Endothelial cell of umbilical vein (primary cell): ENCODE results near the gene ADGRG1. TPM values are rescaled to one million over a fixed set of nuclear protein-coding genes. Genes with fewer than 3 reads are reported as not detected.

ENCODE experiments used
- BruUV-seq: library from RNA; stranded (reverse); fragments of 400-500 nt; replicated peaks from 2 replicates; lab custom pipeline; 2021; lab: Mats Ljungman, UMichigan
- CTCF ChIA-PET: fragments of 300-600, 350-600 bp; sonication (Branson Sonifier 250); formaldehyde crosslinking; loops from one replicate; lab custom pipeline; 2021; ENCODE audit warnings: antibody characterized with exemption, inconsistent platforms; lab: Charles Lee
- POLR2A ChIA-PET: fragments of 300-600, 350-600 bp; sonication (Branson Sonifier 250); formaldehyde crosslinking; loops from one replicate; lab custom pipeline; 2021; ENCODE audit warnings: antibody characterized with exemption, inconsistent platforms; lab: Charles Lee
- DNase-seq: peaks from one replicate; pipeline ENCODE4 v3.0.0-alpha.2; 2011; ENCODE audit warnings: low read depth, low spot score
- FAIRE-seq: peaks from 2 replicates; lab custom pipeline; 2011; peaks lifted over from hg19 to GRCh38; lab: Jason Lieb, UNC
- H2AFZ ChIP-seq: 2 replicates; pipeline ENCODE4 v1.6.0; 2012; ENCODE audit warnings: low read depth, low read length, control low read depth, inconsistent platforms
- H3K27ac ChIP-seq: 2 replicates; pipeline ENCODE4 v1.5.1; 2011; ENCODE audit warnings: low read depth, mild to moderate bottlenecking, control low read depth, low read length, moderate library complexity; ENCODE audit not compliant: insufficient read depth
- H3K27me3 ChIP-seq, 2 experiments: 2 replicates each; pipeline versions ENCODE4 v1.6.0 to v1.6.1; 2011; ENCODE audit warnings: low read length in 2 of 2, mixed read lengths in 1 of 2; ENCODE audit not compliant: control insufficient read depth in 2 of 2, insufficient read depth in 2 of 2
- H3K36me3 ChIP-seq, 2 experiments: 2 replicates in 1 of 2; 3 replicates in 1 of 2; pipeline ENCODE4 v1.5.1; 2011; ENCODE audit warnings: low read length in 2 of 2, mild to moderate bottlenecking in 1 of 2, moderate library complexity in 1 of 2; ENCODE audit not compliant: control insufficient read depth in 2 of 2, insufficient read depth in 2 of 2; ENCODE audit errors: extremely low read depth in 1 of 2
- H3K4me1 ChIP-seq: 3 replicates; pipeline ENCODE4 v1.5.1; 2011; ENCODE audit warnings: mild to moderate bottlenecking, low read length; ENCODE audit not compliant: control insufficient read depth, insufficient read depth; ENCODE audit errors: extremely low read depth
- H3K4me2 ChIP-seq: 2 replicates; pipeline ENCODE4 v1.6.1; 2011; ENCODE audit warnings: low read length, control low read depth, mixed read lengths; ENCODE audit not compliant: insufficient read depth
- H3K4me3 ChIP-seq, 3 experiments: fragments of 200-600 bp in 1 of 3; sonication (generic), shearing (Covaris generic) in 1 of 3; replicated peaks in 1 of 3; 2 replicates each; pipeline ENCODE4 v1.5.1; 2011 to 2016; ENCODE audit warnings: control low read depth in 3 of 3, low read length in 3 of 3, mild to moderate bottlenecking in 2 of 3, inconsistent platforms in 1 of 3, low read depth in 1 of 3, moderate library complexity in 1 of 3; ENCODE audit not compliant: insufficient read depth in 1 of 3
- H3K79me2 ChIP-seq: 2 replicates; pipeline ENCODE4 v1.6.0; 2012; ENCODE audit warnings: low read length, inconsistent platforms; ENCODE audit not compliant: control insufficient read depth, insufficient read depth
- H3K9ac ChIP-seq: replicated peaks from 2 replicates; pipeline ENCODE3; 2011; ENCODE audit warnings: low read length, control low read depth; ENCODE audit not compliant: insufficient read depth; ENCODE audit errors: extremely low read depth
- H3K9me1 ChIP-seq: replicated peaks from 3 replicates; pipeline ENCODE4 v1.6.0; 2011; ENCODE audit warnings: mild to moderate bottlenecking, low read length; ENCODE audit not compliant: control insufficient read depth, insufficient read depth; ENCODE audit errors: extremely low read depth
- H3K9me3 ChIP-seq: replicated peaks from 2 replicates; pipeline ENCODE4 v1.5.1; 2012; ENCODE audit warnings: low read length, inconsistent platforms; ENCODE audit not compliant: control insufficient read depth, insufficient read depth
- H4K20me1 ChIP-seq: replicated peaks from 2 replicates; pipeline ENCODE3; 2011; ENCODE audit warnings: mild to moderate bottlenecking, low read length; ENCODE audit not compliant: control insufficient read depth, insufficient read depth; ENCODE audit errors: extremely low read depth
- CTCF ChIP-seq, 2 donors: IDR thresholded peaks; 1 replicate in 1 of 2; 2 replicates in 1 of 2; pipeline ENCODE4 v1.5.1; 2011; ENCODE audit warnings: low read length in 2 of 2, mild to moderate bottlenecking in 2 of 2, moderate library complexity in 2 of 2, control low read depth in 1 of 2, inconsistent platforms in 1 of 2, low read depth in 1 of 2; ENCODE audit not compliant: insufficient read depth in 1 of 2; ENCODE audit errors: extremely low read depth in 1 of 2
- EZH2 ChIP-seq: IDR thresholded peaks from 2 replicates; pipeline ENCODE4 v1.6.1; 2012; ENCODE audit warnings: borderline replicate concordance, low read depth, mild to moderate bottlenecking, moderate library complexity, low read length, inconsistent platforms; ENCODE audit not compliant: severe bottlenecking
- FOS ChIP-seq: IDR thresholded peaks from 2 replicates; pipeline ENCODE4 v1.6.1; 2011; ENCODE audit warnings: mild to moderate bottlenecking, low read length, moderate library complexity, borderline replicate concordance; ENCODE audit not compliant: insufficient read depth
- GATA2 ChIP-seq: IDR thresholded peaks from 2 replicates; pipeline ENCODE4 v1.7.0; 2011; ENCODE audit warnings: low read depth, mild to moderate bottlenecking, moderate library complexity, mixed read lengths, low read length; ENCODE audit not compliant: insufficient read length, insufficient read depth
- JUN ChIP-seq: IDR thresholded peaks from 2 replicates; pipeline ENCODE4 v1.6.1; 2011; ENCODE audit warnings: borderline replicate concordance, low read depth; ENCODE audit not compliant: insufficient read length, insufficient read depth
- MYC ChIP-seq: IDR thresholded peaks from one replicate; pipeline ENCODE4 v1.6.1; 2011; ENCODE audit warnings: mild to moderate bottlenecking, low read depth, low read length
- POLR2A ChIP-seq: IDR thresholded peaks from 2 replicates; pipeline ENCODE4 v1.6.1; 2012; ENCODE audit warnings: low read depth, mild to moderate bottlenecking, control low read depth, low read length
- POLR2AphosphoS5 ChIP-seq: IDR thresholded peaks from 2 replicates; pipeline ENCODE4 v1.6.1; 2012; ENCODE audit warnings: low read depth, mild to moderate bottlenecking, control low read depth, low read length, moderate library complexity; ENCODE audit not compliant: insufficient read depth
- dilution Hi-C: fragments of 300-500 bp; cut with MboI; formaldehyde crosslinking; loops from one replicate; pipeline ENCODE4 v1.15.0; 2019; ENCODE audit warnings: low sequenced_read_pairs; ENCODE audit not compliant: extremely low pct_ligation_motif_present
- intact Hi-C: fragments of 100-400 bp; cut with micrococcal nuclease; formaldehyde crosslinking; loops from one replicate; pipeline ENCODE4 v1.10.0; 2022
- polyA plus RNA-seq, 4 experiments: library from polyadenylated mRNA; depleted of rRNA in 3 of 4; stranded (reverse) in 3 of 4; unstranded in 1 of 4; fragments of >200 nt; gene quantifications; 2 replicates each; pipeline versions ENCODE4 v1.2.1 to v1.2.3, GENCODE V29; 2011 to 2012; ENCODE audit warnings: missing spikeins in 1 of 4
- total RNA-seq: library from RNA; stranded (reverse); gene quantifications from 2 replicates; pipeline ENCODE4 v1.2.3, GENCODE V29; 2021
- TF ChIP-seq, protein P1 (sequence below): IDR thresholded peaks from 2 replicates; pipeline ENCODE4 v1.6.1; 2011; ENCODE audit not compliant: insufficient read depth, insufficient read length

The ADGRG1 gene
- total and polyA plus RNA-seq, 2 donors (not counting 3 experiments of a cell fraction or from before 2014, with no cell fraction given), result 45.6 to 92.5 TPM

DNA sequence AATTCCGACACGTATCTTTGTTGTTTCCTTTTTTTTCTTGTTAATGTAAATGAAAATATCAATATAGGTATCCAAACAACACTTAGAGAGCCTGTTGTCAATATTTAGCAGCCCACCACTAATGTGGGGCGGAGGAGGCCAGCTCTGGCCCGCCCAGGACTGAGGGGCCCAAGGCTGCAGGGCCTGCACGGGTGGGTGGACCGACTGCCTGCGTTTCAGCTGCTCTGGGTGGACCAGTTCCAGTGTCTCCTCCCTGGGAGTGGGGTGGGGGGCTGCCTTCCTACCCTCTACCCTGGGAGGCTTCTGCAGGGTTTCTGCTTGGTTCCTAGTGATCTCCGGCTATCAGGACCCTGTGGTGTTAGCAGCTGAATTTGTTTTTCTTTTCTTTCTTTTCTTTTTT lies 15.9 kb upstream of the ADGRG1 start:
- no peaks in the 10 kb centered on the region for H3K79me2 ChIP-seq
- FAIRE-seq (no peak), DNase-seq (no peak)
- no peak overlapping the region for H3K4me3 ChIP-seq
- H3K36me3 ChIP-seq, result no peaks in the 10 kb centered on the region
- BruUV-seq, result no TSS peak
- TF ChIP-seq POLR2AphosphoS5, result no peak
- TF ChIP-seq MYC, result no peak
- TF ChIP-seq, protein P1, sequence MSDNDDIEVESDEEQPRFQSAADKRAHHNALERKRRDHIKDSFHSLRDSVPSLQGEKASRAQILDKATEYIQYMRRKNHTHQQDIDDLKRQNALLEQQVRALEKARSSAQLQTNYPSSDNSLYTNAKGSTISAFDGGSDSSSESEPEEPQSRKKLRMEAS, result no peak
- no peak for TF ChIP-seq JUN
- no peak for TF ChIP-seq GATA2
- TF ChIP-seq POLR2A, result no peak
- no peak for TF ChIP-seq FOS
- TF ChIP-seq EZH2, result no peak
- TF ChIP-seq CTCF (IDR thresholded peaks at IDR 0.05; ENCODE audit: extremely low read depth in 1 of 2, insufficient read depth in 1 of 2, low read depth in 1 of 2, low read length in 2 of 2), result no peak
- dilution Hi-C loops, result no loop called here
- H3K4me2 ChIP-seq, result no peak overlapping the region
- no peak overlapping the region for H3K27ac ChIP-seq
- H3K4me1 ChIP-seq, result no peaks in the 10 kb centered on the region
- ChIA-PET CTCF (no interaction called here), POLR2A (no interaction called here)
- no peaks in the 10 kb centered on the region for H4K20me1 ChIP-seq
- no peak overlapping the region for H3K9ac ChIP-seq
- H2AFZ ChIP-seq, result no peak overlapping the region
- H3K9me3 ChIP-seq, result no peaks in the 10 kb centered on the region
- H3K27me3 ChIP-seq, result no peaks in the 10 kb centered on the region
- intact Hi-C loops, result no loop called here
- no peaks in the 10 kb centered on the region for H3K9me1 ChIP-seq
